Epithelial cell of prostate (primary cell): ENCODE results near the gene TUFT1.

Source experiments
- DNase-seq: peaks from one replicate; pipeline ENCODE4 v3.0.0-alpha.2; 2011; ENCODE audit warnings: low read depth, low spot score
- H3K27ac ChIP-seq: fragments of 450-650 bp; 2 replicates; pipeline ENCODE4 v1.5.1; 2017; ENCODE audit warnings: mild to moderate bottlenecking

TUFT1 gene

DNA sequence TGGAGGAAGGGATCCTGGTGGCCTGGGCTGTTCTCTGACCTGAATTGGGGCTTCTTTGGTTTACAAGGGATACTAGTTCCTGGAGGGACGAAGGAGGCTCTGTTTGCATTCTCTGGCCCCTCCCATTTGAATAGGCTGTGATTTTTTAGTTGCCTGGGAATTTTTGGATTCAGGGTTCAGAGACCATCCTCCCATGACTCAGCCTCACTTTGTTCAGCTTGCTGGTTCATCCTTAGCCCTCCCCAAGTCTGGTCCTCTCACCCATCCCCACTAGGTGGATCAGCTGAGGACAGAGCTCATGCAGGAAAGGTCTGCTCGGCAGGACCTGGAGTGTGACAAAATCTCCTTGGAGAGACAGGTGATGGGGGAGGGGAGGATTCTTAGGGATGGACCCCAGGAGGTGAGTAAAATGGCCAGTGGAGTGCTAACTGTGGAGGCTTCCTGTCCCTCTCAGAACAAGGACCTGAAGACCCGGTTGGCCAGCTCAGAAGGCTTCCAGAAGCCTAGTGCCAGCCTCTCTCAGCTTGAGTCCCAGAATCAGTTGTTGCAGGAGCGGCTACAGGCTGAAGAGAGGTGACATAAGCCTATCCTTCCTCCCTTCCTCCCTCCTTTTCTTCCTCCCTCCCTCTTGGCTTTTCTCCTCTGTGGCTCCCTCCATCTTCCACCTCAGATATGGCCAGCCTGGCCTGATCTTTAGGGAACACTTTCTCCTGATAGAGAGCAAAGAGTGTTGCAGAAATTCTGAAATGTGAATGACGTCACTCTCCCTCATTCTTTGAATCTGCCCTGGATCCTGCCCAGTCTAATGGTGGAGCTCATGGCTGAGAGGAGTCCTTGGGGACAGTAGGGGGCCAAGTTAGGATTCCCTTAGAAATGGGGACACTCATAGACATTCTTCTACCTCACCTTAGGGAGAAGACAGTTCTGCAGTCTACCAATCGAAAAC, 4.5 kb upstream of the TUFT1 start:
- DNase-seq, result no peak
- no peak overlapping the region for H3K27ac ChIP-seq

DNA sequence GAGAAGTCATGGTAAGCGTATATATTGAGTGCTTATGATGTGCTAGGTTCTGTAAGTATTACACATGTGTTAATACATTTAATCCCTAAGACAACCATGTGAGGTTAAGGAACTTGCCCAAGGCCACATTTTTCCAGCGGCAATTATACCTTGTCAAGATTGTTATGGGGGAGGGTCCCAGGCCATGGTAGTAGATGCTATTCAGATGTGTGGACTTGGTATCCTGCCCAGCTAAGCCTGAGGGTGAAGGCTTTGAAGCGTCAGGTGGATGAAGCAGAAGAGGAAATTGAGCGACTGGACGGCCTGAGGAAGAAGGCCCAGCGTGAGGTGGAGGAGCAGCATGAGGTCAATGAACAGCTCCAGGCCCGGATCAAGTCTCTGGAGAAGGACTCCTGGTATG, 3.6 kb upstream of the TUFT1 start:
- no peak for DNase-seq
- peak overlapping the region; percentile 81 for H3K27ac ChIP-seq

DNA sequence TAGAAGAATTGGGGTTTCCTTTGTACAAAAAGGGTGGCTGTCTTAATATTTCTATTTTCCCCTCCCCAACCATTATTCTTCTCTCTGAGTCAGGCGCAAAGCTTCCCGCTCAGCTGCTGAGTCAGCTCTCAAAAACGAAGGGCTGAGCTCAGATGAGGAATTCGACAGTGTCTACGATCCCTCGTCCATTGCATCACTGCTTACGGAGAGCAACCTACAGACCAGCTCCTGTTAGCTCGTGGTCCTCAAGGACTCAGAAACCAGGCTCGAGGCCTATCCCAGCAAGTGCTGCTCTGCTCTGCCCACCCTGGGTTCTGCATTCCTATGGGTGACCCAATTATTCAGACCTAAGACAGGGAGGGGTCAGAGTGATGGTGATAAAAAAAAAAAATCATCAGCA, 3.0 kb upstream of the TUFT1 start:
- DNase-seq, result no peak

DNA sequence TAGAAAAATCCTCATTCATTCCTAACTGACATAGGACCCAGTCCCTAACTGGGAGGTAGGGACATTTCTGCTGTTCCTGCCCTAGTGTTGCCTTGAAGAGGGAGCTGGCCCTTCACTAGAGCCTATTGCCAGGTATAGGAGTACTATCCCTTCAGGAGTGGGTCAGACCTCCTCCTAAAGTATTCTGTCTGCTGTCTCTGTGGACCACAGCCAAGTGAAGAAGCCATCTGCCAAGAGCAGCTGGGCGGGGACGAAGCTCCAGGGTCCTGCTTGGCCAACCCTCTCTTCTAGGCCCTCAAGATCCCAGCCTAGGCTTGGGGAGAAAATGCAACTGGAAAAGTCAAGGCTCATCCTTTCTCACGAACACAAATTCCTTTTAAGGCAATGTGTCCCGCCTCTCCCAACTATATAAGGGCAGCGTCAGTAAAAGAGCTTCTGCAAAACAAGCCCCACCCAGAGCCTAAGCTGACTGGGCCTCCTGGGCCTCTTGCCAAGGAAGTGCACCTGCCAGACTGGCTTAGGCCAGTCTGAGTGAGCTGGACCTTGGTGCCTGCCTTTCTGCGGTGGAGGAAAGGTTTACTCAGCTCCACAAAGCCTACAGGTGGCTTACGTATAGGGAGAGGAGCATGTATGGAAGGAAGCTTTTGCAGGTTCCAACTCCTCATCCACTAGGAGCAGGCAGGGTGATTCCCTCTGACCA, 638 bp upstream of the TUFT1 start:
- DNase-seq, result peak; percentile 99
- H3K27ac ChIP-seq, result peak overlapping the region; percentile 93

More for the DNA sequence above, 3.0 kb upstream of the TUFT1 start:
- H3K27ac ChIP-seq, result peak overlapping the region; percentile 81

DNA sequence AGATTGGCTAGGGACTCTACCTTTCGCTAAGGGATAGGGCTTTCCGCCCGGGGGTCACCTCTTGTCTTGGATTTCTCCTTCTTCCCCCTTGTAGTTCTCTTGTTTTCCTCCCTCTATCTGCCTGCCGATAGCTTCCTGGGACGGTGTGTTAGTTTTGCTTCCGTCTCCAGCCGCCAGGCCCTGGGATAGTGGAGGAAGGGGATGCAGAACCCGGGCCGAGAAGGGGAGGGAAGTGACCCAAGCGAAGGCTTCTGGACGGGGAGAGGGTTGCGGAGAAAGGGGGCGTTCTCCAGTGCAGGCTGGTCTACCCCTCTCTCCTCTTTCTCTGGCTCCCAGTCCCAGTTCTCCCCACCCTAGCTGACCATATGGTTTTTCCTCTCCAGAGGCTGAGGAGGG, 871 bp downstream of the TUFT1 start:
- no peak for DNase-seq
- H3K27ac ChIP-seq, result peak overlapping the region; percentile 93

DNA sequence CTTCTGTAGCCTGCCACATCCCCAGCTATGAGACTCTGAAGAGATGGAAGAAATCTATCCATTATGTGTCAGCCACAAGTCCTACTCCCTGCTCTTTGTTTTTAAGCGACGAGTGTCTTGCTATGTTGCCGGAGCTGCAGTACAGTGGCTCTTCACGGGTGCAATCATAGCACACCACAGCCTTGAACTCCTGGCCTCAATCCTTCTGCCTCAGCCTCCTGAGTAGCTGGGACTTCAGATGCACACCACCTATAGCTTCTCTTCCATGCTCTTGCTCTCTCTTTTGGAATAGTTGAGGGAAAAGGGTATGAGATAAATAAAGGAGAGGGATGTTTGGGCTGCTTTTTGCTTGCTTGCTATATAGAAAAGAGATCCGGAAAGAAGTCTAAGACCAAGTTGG, 1.6 kb downstream of the TUFT1 start:
- H3K27ac ChIP-seq, result peak overlapping the region; percentile 93

DNA sequence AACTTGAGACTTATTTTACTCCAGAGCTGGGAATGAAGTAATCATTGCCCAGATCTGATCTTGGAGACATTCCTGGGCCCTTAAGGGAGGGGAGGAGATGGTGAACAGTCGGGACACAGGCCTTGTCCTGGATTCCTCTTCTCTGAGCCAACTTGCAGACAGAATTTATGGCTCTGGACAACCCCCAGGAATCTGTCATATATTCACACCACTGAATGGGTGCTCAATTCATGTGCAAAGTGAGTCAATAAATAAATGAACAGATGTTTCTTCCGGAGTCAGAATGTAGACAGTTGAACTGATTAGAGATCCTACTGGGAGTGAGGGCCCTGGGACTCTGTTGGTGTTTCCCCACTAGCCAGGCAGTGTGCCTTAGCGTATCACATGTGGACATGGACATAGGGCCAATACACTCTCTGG, 2.6 kb downstream of the TUFT1 start:
- DNase-seq, result no peak
- peak overlapping the region; percentile 93 for H3K27ac ChIP-seq

More for the DNA sequence above, 1.6 kb downstream of the TUFT1 start:
- no peak for DNase-seq

DNA sequence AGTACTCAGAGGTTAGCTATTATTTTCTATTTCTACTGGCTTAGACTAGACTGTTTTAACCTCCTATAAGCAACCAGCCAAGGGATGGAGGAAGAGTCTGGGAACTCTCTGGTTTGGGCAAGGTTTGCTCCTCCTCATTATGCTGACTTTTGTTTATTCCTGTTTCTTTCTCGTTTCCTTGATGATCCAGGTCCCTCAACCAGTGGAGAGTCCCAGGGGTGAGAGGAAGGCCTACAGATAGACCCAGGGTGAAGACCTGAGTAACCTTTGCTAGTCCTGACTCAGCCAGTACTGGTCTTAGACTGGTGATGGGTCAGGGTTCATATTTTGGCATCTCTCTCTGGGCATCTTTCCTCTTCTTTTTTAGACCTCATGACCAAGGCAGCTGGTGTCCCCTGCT, 5.4 kb downstream of the TUFT1 start:
- DNase-seq, result no peak

DNA sequence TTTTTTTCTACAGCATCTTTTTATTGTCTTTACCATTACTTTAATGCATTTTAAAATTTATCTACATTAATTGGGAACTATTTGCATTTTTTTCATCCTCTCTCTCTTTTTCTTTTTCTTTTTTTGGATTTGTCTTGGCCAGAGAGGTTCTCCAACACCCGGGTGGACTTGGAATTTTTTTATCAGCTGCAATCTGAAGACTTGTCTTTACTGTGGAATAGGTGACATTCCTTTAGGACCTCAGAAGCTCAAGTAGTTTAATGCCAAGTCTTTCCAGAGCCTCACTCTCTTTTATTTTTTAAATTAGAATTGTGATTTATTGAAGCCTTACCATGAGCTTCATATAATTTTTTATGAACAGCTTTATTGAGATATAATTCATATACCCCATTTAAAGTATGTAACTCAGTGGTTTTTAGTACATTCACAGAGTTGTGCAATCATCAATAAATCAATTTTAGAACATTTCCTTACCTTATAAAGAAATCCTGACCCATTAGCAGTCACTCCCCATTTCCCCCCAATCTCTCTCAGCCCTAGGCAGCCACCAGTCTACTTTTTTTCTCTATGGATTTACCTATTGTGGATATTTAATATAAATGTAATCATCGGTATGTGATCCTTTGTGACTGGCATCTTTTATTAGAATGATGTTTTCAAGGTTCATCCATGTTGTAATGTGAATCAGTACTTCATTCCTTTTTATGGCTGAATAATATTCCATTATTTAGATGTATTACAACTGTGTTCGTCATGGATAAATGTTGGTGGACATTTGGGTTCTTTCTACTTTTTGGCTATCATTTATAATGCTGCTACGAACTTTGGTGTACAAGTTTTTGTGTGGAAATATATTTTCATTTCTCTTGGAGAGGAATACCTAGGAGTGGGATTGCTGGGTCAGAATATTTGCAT, 6.2 kb downstream of the TUFT1 start:
- peak overlapping the region; percentile 95 for H3K27ac ChIP-seq
- no peak for DNase-seq

More for the DNA sequence above, 5.4 kb downstream of the TUFT1 start:
- peak overlapping the region; percentile 95 for H3K27ac ChIP-seq

DNA sequence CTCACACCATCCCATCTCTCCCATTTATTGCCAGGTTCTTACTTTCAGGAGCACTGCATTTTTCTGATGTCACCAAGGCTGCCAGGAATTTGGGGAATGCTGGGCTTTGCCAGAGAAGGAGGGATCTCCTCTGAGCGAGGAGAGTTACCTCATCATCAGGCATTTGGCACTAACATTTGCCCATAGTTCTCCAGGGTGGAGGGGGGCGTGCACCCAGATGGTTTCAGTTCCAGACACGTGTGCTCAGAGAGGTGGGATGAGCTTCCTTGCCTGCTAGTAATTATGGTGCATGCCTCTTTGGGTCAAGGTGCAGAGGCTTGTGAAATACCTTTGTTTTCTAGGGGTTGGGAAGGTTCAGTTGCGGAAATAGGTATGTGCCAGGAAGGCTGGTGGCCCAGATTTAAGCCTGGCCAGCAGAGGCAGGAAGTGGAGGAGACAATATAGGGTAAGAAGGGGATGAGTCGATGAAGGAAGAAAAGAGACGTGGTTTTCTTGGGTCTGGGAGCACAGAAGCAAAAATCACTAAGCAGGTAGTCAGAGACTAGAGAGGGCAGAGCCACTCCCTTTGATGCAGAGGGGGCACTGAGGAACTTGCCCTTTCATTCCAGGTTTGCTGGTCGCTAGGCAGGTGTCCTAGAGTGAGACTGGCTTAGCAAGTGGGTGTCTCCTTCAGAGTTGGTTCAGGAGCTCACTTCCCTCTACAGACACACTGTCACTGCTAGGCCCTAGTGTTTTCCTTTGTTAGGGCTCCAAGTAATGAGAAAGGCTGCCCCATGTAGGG, 7.2 kb downstream of the TUFT1 start:
- peak overlapping the region; percentile 95 for H3K27ac ChIP-seq
- peak; percentile 89 for DNase-seq

DNA sequence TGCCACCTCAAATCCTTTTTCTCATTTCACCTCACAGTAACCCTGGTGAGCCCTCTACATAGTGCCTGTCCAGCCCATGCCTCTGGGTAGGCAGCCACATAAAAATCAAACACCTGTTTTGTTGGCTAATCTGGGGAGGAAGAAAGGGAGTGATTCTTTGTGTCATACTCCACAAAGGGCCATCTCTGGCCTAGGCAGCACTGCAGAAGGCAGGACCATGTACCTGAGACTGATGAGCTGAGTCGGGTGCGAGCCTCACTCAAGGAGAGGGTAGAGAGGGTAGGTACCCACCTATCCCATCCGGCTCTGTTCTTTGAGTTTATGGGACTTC, 7.8 kb downstream of the TUFT1 start:
- peak overlapping the region; percentile 95 for H3K27ac ChIP-seq
- no peak for DNase-seq

DNA sequence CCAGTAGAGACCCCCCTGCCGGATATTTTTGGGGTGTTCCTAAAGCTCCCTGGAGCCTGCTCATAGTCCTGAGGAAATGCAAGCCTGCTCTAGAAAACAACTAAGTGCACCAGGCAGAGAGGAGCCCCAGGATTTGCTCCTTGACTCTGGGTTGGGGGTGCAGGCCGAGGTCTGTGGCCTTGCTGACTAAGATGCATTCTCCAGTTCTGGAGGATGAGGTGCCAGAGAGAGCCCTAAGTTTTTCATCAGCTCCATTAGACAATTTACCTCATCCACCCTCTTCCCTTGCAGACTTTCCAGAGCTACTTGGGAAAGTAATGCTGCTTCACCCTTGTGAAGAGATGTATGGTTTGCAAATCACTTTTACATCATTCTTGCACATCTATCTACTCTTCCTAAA, 9.1 kb downstream of the TUFT1 start:
- peak overlapping the region; percentile 95 for H3K27ac ChIP-seq
- no peak for DNase-seq

DNA sequence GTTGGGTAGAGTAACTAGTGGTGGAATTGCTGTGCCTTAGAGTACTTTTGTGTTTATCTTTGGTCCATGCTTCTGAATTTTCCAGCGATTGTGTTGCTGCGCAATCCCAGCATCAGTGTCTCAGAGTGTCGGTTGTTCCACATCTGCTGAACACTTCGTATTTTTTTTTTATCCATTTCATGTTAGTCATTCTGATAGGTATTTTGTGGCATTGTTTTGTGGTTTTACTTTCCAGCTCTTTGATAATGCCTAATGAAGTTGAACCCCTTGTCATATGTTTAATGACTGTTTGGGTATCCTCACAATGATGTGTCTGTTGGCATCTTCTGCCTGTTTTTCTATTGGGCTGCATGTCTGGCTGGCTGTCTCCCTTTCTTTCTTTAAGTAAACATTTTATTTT, 13.6 kb downstream of the TUFT1 start:
- no peak for DNase-seq
- no peak overlapping the region for H3K27ac ChIP-seq

DNA sequence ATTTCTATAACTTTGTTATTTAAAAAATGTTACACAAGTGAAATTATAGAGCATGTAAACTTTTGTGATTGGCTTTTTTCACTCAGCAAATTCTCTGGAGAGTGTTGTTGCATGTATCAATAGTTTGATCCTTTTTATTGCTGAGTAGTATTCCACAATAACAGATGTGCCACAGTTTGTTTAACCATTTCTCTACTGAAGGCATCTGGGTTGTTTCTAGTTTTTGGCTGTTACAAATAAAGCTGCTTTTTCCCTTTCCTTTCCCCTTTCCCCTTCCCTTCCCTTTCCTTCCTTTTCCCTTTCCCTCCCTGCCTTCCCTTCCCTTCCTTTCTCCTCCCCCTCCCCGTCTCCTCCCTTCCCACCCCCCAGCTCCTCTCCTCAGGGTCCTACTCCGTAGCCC, 15.9 kb downstream of the TUFT1 start:
- no peak overlapping the region for H3K27ac ChIP-seq
- no peak for DNase-seq

DNA sequence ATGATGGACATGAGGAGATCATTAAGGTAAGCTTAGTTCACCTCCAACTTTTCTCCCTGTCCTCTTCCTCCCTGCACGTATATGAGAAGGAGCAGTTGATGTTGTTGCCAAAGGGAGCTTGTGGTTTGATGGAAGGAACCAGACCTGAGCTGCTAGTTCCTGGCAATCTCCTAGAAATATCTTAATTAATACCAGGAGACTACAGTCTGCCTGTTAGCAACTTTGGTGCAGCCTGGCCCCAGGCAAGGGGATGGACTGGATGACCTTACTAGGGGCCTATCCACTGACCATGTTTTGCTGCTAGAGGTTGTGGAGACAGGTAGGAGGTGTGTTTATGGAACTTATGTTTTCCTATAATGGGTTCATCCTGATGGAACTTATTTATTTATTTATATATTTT, 22.6 kb downstream of the TUFT1 start:
- no peak for DNase-seq
- H3K27ac ChIP-seq, result no peak overlapping the region

DNA sequence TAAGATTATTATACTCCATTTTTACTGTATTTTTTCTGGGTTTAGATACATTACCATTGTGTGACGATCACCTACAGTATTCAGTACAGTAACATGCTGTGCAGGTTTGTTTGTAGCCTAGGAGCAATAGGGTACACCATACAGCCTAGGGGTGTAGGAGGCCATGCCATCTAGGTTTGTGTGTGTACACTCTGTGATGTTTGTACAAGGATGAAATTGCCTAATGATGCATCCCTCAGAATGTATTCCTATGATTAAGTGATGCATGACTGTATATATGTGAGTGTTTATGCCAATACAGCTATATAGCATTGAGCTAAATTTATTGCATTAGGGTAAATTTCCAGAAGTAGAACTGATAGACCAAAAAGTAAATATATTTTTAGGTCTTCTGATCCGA, 23.3 kb downstream of the TUFT1 start:
- H3K27ac ChIP-seq, result no peak overlapping the region
- DNase-seq, result no peak

DNA sequence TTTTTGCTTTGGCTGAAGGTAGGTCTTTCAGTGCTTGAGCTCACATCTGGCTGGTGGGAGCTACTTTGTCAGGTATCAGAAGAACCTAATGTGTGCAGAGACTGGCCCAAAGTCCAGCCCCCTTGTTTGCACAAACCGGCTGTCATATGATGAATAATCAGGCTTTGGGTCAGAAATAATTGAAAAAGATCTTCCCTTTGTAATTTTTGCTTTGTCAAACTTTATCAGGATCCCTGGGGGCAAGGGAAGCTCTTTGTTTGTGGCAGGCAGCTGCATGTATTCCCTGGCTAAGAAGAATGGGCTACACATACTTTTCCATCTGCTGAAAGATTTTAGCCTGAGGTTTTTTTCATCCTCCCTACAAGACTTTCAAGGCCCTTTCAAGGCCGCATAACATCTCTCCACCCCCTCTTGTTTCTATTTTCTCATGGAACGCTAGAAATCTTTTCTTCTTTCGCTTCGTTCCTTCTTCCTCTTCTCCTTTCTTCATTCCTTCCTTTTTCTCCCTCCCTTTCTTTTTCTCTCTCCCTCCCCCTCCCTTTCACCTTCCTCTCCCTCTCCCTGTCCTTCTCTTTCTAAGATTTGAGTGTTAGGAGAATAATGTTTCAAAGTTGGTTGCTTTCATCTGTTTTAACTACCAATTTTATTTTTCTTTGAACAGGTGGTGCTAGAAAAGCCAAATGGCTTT, 25.5 kb downstream of the TUFT1 start:
- no peak for DNase-seq
- peak overlapping the region; percentile 24 for H3K27ac ChIP-seq

DNA sequence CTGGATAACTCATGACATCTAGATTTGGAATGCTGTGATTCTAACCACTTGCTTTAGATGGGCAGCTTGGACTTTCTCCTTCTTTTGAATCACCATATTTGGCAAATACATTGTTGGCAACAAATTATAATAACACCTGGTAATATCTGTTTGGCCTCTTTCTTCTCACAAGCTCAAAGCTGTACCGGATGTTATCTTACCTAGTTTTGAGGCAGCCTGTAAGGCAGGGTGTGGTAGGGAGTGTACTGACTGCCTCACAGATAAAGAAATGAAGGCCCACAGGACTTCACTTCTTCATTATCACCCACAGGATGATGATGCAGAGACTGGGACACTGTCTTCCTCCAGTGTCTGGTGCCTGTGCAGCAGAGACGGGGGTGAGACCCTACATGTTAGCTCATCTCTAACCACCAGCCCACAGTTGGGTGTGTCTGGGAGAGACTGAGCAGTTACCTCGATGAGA, 28.5 kb downstream of the TUFT1 start:
- H3K27ac ChIP-seq, result peak overlapping the region; percentile 69
- peak; percentile 36 for DNase-seq

DNA sequence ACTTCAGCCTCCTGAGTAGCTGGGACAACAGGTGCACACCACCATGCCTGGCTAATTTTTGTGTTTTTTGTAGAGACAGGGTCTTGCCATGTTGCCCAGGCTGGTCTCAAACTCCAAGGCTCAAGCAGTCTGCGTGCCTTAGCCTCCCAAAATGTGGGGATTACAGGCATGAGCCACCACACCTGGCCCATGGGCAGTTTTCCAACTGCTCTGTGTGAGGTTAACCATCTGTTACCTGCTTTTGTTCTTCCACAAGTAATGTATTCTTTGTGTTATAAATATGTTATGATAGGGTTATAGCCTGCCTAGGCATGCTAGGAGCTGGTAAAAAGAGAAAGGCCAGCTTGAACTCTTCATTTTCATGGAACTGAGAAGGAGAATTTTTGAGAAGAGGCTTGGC, 30.7 kb downstream of the TUFT1 start:
- no peak for DNase-seq

More for the DNA sequence above, 30.7 kb downstream of the TUFT1 start:
- H3K27ac ChIP-seq, result peak overlapping the region; percentile 69
